Measurements from ENCODE around the gene RWDD2A.

The RWDD2A gene

GRCh38 chr6:83192871-83193746 lies at the start of gene RWDD2A, which contains the start of gene PGM3:
Gene RWDD2A, plus strand, starts transcription at chr6:83193357. Its CDS starts 1,095 bp downstream, at chr6:83194452.
Gene PGM3, minus strand, starts transcription at chr6:83193265. Its CDS starts 2,253 bp downstream, at chr6:83191012.
- Histone ChIP-seq H3K27me3 (ENCODE audit: control insufficient read depth, low read length) (no peaks in the 10 kb centered on the region), H3K4me1 (ENCODE audit: control insufficient read depth, low read length) (peaks cover 17% of the 10 kb centered on the region), H3K79me2 (ENCODE audit: control insufficient read depth, low read length) (peaks cover 23% of the 10 kb centered on the region), H3K9me3 (ENCODE audit: control insufficient read depth, insufficient read depth, low read length) (no peaks in the 10 kb centered on the region), H3K9me2 (replicated peaks; ENCODE audit: control insufficient read depth, low read length) (no peaks in the 10 kb centered on the region), H3K4me2 (ENCODE audit: low read length) (peak within 1 kb of the TSS; percentile 75), H4K20me1 (ENCODE audit: control insufficient read depth, insufficient read depth, low read depth, low read length) (no peaks in the 10 kb centered on the region), H3K4me3 (ENCODE audit: low read length) (peak within 1 kb of the TSS; percentile 85), H3K27ac (ENCODE audit: low read depth, low read length) (no peak within 1 kb of the TSS), H3K36me3 (ENCODE audit: control insufficient read depth, low read length) (peaks cover 18% of the 10 kb centered on the region), H3F3A (ENCODE audit: control insufficient read depth, insufficient read depth) (no peaks in the 10 kb centered on the region)
- TF ChIP-seq CTCF (IDR thresholded peaks at IDR 0.05; ENCODE audit: low read depth, low read length, poor library complexity, severe bottlenecking) (no peak), EZH2phosphoT487 (IDR thresholded peaks at IDR 0.05; ENCODE audit: borderline replicate concordance, low read length) (no peak)

- Histone ChIP-seq H3K4me3 (ENCODE audit: low read length) (no peak overlapping the region), H3K9me3 (ENCODE audit: control insufficient read depth, insufficient read depth, low read length) (no peaks in the 10 kb centered on the region), H3K27me3 (ENCODE audit: control insufficient read depth, low read length) (no peaks in the 10 kb centered on the region), H3K4me1 (ENCODE audit: control insufficient read depth, low read length) (no peaks in the 10 kb centered on the region), H3K9me2 (replicated peaks; ENCODE audit: control insufficient read depth, low read length) (no peaks in the 10 kb centered on the region), H3K79me2 (ENCODE audit: control insufficient read depth, low read length) (no peaks in the 10 kb centered on the region), H3K4me2 (ENCODE audit: low read length) (no peak overlapping the region), H4K20me1 (ENCODE audit: control insufficient read depth, insufficient read depth, low read depth, low read length) (no peaks in the 10 kb centered on the region), H3K36me3 (ENCODE audit: control insufficient read depth, low read length) (peaks cover 44% of the 10 kb centered on the region), H3K27ac (ENCODE audit: low read depth, low read length) (no peak overlapping the region), H3F3A (ENCODE audit: control insufficient read depth, insufficient read depth) (no peaks in the 10 kb centered on the region)
- no peak for TF ChIP-seq EZH2phosphoT487 (IDR thresholded peaks at IDR 0.05; ENCODE audit: borderline replicate concordance, low read length)
- no peak for TF ChIP-seq CTCF (IDR thresholded peaks at IDR 0.05; ENCODE audit: low read depth, low read length, poor library complexity, severe bottlenecking)
These were observed 42.0 kb upstream of the RWDD2A start for GRCh38 chr6:83151114-83151513.

GRCh38 chr6:83152913-83153312 lies 40.2 kb upstream of the RWDD2A start:
- H3K4me2 ChIP-seq (ENCODE audit: low read length), result no peak overlapping the region
- no peaks in the 10 kb centered on the region for H3K9me2 ChIP-seq (replicated peaks; ENCODE audit: control insufficient read depth, low read length)
- no peak overlapping the region for H3K27ac ChIP-seq (ENCODE audit: low read depth, low read length)
- H3K4me3 ChIP-seq (ENCODE audit: low read length), result no peak overlapping the region
- no peaks in the 10 kb centered on the region for H3K4me1 ChIP-seq (ENCODE audit: control insufficient read depth, low read length)
- no peaks in the 10 kb centered on the region for H3K27me3 ChIP-seq (ENCODE audit: control insufficient read depth, low read length)
- no peaks in the 10 kb centered on the region for H4K20me1 ChIP-seq (ENCODE audit: control insufficient read depth, insufficient read depth, low read depth, low read length)
- TF ChIP-seq CTCF (IDR thresholded peaks at IDR 0.05; ENCODE audit: low read depth, low read length, poor library complexity, severe bottlenecking) (no peak), EZH2phosphoT487 (IDR thresholded peaks at IDR 0.05; ENCODE audit: borderline replicate concordance, low read length) (no peak)
- H3K9me3 ChIP-seq (ENCODE audit: control insufficient read depth, insufficient read depth, low read length), result no peaks in the 10 kb centered on the region
- H3K36me3 ChIP-seq (ENCODE audit: control insufficient read depth, low read length), result peaks cover 53% of the 10 kb centered on the region
- no peaks in the 10 kb centered on the region for H3K79me2 ChIP-seq (ENCODE audit: control insufficient read depth, low read length)
- H3F3A ChIP-seq (ENCODE audit: control insufficient read depth, insufficient read depth), result no peaks in the 10 kb centered on the region

Measured in DOHH2 (cell line).